HG02852 (cell line): ENCODE results near the gene AP4E1.
"Not testable (repeated sequence)": the region's sequence is repeated elsewhere in the genome, so short reads cannot be mapped to it uniquely, and the experiment has no call there.

Experiments
- ATAC-seq: cut with Tn5 transposase; IDR thresholded peaks from one replicate; pipeline ENCODE4 v1.9.1; 2021; ENCODE audit warnings: mild to moderate bottlenecking, moderate library complexity; ENCODE audit not compliant: unreplicated experiment

AP4E1 gene

GRCh38 chr15:51011212-51011611, 102.7 kb downstream of the AP4E1 start:
- no peak for ATAC-seq

DNA sequence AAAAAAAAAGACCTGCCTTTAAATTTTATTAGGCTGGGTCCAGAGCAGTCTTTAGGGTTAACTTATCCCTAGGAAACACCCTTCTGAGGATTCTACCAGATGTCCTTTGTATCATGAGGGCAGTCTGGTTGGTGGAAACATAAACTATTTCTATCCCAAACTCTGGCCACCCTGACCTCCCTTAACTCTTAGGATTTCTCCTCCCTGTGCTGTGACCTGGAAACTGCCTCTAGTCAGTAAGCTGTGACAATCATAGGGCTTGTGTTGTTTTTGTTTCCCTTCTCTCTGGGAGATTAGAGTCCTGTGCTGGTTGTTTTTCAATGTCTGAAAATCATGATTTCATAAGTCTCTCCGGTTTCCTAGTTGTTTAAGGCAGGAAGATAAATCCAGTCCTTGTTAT, 108.1 kb downstream of the AP4E1 start:
- ATAC-seq, result no peak

DNA sequence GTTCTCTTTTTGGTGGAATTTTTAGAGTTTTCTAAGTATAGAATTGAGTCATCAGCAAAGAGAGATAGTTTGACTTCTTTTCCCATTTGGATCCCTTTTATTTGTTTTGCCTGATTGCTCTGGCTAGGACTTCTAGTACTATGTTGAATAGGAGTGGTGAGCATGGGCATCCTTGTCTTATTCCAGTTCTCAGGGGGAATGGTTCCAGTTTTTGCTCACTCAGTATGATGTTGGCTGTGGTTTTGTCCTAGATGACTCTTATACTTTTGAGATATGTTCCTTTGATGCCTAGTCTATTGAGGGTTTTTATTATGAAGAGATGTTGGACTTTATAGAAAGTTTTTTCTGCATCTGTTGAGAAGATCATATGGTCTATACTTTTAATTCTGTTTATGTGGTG, 113.7 kb downstream of the AP4E1 start:
- ATAC-seq, result no peak

DNA sequence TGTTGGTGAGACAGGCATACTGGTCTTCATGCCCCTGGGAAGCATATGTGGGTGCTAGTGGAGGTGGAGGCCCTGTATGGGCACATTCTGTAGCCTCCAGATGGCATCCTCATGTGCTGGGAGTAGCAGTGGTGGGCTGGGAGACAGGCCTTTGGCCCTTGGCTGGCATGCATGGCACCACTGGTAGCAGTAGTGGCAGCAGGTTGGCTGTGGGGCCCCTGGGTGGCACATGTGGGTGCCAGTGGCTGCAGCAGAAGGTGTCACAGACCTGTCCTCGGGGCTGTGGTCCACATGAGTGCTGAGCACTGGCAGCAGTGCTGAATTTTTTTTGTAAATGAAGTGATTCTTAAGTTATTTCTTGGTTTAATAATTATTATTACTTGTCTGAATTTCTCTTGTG, 115.0 kb downstream of the AP4E1 start:
- ATAC-seq, result no peak

DNA sequence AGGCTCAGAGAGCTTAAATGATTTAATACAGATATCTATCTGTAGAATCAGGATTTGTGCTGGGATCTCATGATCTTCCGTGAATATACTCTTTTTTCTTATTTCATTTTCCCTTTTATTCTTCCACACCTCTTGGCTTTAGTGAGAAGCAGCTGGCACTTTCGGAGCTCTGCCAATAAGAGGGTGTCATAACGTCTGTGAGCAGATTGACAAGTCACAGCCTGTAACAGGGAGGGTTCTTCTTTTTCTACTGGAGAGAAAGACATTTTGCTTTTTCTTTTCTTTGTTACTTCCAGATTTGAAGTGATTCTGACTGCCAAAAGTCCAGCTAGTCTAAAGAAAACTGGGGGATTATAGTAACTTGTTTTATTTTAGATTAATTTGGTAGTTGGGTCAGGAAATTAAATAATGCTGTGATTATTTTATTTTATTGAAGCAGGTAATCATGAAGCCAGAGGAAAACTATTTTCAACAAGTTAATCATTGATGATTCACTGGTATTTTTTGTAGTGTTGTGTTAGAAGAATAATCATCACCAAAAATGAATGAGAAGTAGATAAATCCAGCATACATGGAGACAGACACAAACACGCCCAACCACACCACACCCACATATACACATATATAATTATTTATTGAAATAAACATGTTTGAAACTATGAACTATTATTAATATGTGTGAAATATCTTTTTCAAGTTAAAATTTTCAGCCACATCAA, 116.4 kb downstream of the AP4E1 start:
- no peak for ATAC-seq

DNA sequence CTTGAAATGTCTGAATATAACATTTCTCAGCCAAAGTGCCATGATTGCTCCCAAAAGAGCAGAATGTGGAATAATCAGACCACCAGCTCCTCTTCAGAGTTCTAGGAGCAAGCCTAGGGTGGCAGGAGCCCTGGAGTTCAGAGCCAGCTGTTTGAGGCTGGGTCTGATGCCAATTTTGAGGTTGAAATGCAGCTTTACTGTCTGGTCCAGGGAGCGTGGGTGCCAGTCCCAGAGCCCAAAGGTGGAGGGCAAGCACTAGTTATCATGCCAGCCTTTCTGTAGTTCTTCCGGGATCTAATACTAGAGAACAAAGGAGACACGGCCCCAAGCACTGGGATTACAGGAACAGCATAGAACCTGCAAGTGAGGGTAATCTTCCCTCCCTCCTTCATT, 117.0 kb downstream of the AP4E1 start:
- no peak for ATAC-seq

DNA sequence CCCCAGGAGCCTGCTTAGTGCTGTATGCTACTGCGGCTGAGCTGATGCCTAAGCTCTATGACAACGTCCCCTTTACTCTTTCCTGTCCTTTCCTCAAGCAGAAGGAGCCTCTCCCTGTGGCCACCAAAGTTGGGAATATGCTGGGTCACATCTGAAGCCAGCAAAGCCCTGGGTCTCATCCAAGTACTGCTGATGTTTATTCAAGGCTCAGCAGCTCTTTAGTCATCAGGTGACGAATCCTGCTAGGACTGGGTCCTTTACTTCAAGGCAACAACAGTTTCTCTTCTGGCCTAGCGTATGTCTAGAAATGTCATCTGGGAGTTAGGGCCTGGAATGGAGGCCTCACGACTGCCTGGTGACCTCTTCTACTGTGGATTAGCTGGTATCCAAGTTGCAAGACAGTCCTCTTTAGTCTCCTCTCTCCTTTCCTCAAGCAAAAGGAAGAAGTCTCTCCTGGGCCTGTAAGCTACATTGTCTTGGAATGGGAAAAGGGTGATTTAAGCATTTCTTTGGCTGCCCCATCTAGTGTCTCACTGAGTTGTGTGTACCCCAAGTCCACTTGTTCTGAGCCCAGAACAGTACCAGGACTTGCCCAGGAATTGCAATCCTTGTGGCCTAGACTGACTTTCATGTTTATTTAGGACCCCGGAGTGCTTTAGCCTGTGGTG, 122.3 kb downstream of the AP4E1 start:
- no peak for ATAC-seq

GRCh38 chr15:51037474-51037873, 129.0 kb downstream of the AP4E1 start:
- not testable (repeated sequence) for ATAC-seq

GRCh38 chr15:51038162-51038973, 129.9 kb downstream of the AP4E1 start:
- ATAC-seq, result no peak

DNA sequence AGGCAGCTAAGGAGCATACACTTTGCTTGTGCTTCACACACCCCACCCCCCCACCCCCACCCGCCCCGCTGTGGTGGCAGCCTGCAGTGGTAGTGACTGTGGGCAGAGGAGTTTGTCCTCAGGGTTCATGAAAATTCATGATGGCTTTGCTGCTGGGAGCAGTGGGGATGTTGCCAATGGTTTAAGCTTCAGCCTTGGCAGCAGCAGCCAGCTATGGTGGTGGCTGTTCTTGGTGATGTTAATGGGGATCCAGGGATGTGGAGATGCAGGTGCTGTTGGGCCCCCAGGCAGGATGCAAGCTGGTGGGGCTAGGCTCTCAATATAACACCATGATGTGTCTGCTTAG, 130.5 kb downstream of the AP4E1 start:
- ATAC-seq, result no peak

- no peak for ATAC-seq
Measured at GRCh38 chr15:51044037-51044727, 135.7 kb downstream of the AP4E1 start.

GRCh38 chr15:51046016-51046415, 137.5 kb downstream of the AP4E1 start:
- no peak for ATAC-seq

GRCh38 chr15:51046799-51047449, 138.4 kb downstream of the AP4E1 start:
- no peak for ATAC-seq

DNA sequence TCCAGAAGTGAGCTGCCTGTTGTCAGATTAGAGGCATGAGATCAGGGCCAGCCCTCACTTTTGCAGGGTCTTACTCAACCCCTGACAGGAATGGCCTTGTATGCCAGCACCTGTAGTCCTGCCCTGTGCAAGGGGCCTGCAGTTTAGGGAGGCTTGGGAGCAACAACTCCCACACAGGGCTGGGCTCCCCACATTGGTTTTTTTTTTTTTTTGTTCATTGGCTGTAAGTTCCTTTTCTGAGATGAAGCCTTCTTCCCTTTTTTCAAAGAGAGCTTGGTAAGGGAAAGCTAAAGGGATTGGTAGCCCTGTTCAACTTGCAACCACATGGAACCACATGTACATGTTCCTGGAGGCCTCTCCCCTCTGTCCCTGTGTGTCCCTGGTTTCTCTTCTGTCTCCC, 139.8 kb downstream of the AP4E1 start:
- no peak for ATAC-seq

GRCh38 chr15:51049081-51049480, 140.6 kb downstream of the AP4E1 start:
- ATAC-seq, result no peak

GRCh38 chr15:51051776-51052175, 143.3 kb downstream of the AP4E1 start:
- ATAC-seq, result no peak

DNA sequence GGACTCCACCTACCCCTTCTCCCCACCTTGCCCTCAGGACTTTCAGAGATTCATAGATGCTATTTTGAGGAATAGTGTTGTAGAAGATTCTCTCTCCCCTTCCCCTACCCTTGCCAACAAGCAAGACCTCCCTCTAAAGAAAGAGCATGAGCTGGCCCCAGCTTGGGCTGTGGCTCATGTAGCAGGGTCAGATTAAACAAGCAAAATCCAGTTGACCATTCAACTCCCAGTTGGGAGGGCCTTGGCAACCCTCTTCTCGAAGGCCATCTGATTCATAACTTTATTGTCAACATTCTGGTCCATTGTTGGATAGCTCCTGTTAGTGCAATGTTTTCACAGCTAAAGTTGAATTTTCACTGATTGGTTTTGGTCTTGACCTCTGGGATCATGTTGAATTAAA, 145.1 kb downstream of the AP4E1 start:
- ATAC-seq, result no peak

DNA sequence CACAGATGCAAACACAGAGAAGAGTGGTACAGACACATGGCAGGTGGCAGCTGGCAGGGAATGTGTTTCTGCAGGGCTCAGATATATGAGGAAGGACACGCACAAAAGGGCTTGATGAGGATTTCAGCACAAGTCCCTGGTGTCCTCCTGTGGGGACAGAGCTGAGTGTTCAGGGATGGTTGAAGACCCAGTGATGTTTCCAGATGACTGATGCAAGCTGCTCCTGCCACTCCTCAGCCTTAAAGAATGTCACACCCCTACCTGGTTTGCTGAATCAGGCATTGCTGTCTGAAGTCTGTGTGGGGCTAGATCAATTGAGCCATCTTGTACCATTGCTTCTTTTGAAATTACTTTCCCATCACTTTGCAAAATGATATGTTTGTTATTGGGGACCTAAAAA, 146.1 kb downstream of the AP4E1 start:
- no peak for ATAC-seq
